GM21423 (cell line): ENCODE results near the gene OR51T1.

Source experiments
- ATAC-seq: cut with Tn5 transposase; IDR thresholded peaks from one replicate; pipeline ENCODE4 v1.9.1; 2021; ENCODE audit warnings: mild to moderate bottlenecking, moderate library complexity; ENCODE audit not compliant: unreplicated experiment

OR51T1 gene

GRCh38 chr11:4924239-4924638 is 42.5 kb downstream of the OR51T1 start, which contains the start of gene OR51G1:
TSS of gene OR51G1 (minus strand) at chr11:4924339. CDS start at chr11:4924339, 0 bp downstream.
- ATAC-seq, result no peak

GRCh38 chr11:4926608-4927007 is 44.9 kb downstream of the OR51T1 start:
- no peak for ATAC-seq
